Sigmoid colon (tissue), 7 donors: ENCODE data around the gene RCN1. TPM values are rescaled to one million over a fixed set of nuclear protein-coding genes. Genes with fewer than 3 reads are reported as not detected.

Experiments
- DNase-seq: peaks from one replicate; pipeline ENCODE4 v3.0.0-alpha.2; 2019
- H3K27ac ChIP-seq, 4 donors: fragments of 200-600 bp; sonication (generic); one replicate each; pipeline ENCODE4 v1.5.1; 2016 to 2019; ENCODE audit warnings: mild to moderate bottlenecking in 1 of 4
- H3K27me3 ChIP-seq, 3 donors: fragments of 200-600 bp; sonication (generic); one replicate each; pipeline ENCODE4 v1.5.1; 2019; ENCODE audit warnings: mild to moderate bottlenecking in 1 of 3
- H3K36me3 ChIP-seq, 4 donors: fragments of 200-600 bp; sonication (generic); one replicate each; pipeline ENCODE4 v1.5.1; 2016 to 2019
- H3K4me1 ChIP-seq, 4 donors: fragments of 200-600 bp; sonication (generic); one replicate each; pipeline ENCODE4 v1.5.1; 2017 to 2019
- H3K4me3 ChIP-seq, 4 donors: fragments of 200-600 bp; sonication (generic); one replicate each; pipeline ENCODE4 v1.5.1; 2017 to 2019; ENCODE audit warnings: mild to moderate bottlenecking in 2 of 4, moderate library complexity in 1 of 4
- H3K9me3 ChIP-seq, 4 donors: fragments of 200-600 bp in 3 of 4; sonication (generic) in 3 of 4; one replicate each; pipeline versions ENCODE4 v1.5.1 to v1.6.1; 2013 to 2019
- EP300 ChIP-seq, 4 donors: sonication (generic); formaldehyde crosslinking; IDR thresholded peaks; one replicate each; pipeline ENCODE4 v1.6.1; 2017; ENCODE audit warnings: antibody characterized with exemption in 4 of 4
- POLR2A ChIP-seq, 2 donors: fragments of 450-650 bp; IDR thresholded peaks; one replicate each; pipeline ENCODE4 v1.6.1; 2016; ENCODE audit warnings: antibody characterized with exemption in 2 of 2, mild to moderate bottlenecking in 2 of 2, moderate library complexity in 2 of 2
- POLR2AphosphoS5 ChIP-seq, 4 donors: sonication (generic); formaldehyde crosslinking; IDR thresholded peaks; one replicate each; pipeline ENCODE4 v1.6.1; 2017; ENCODE audit warnings: antibody characterized with exemption in 4 of 4
- WGBS, 2 donors: extraction: QIAGEN DNeasy Blood & Tissue Kit; methylation state at CpG; one replicate each; pipeline ENCODE4 v1.1.7; 2013; 5-methylcytosine and 5-hydroxymethylcytosine counted together
- intact Hi-C: fragments of 100-400 bp; cut with DNase I; formaldehyde crosslinking; loops from one replicate; pipeline ENCODE4 v1.15.1; 2023
- polyA plus RNA-seq, 3 donors: library from polyadenylated mRNA; stranded (reverse); fragments of 200-250 nt; gene quantifications; one replicate each; pipeline ENCODE4 v1.2.3, GENCODE V29; 2013
- total RNA-seq, 4 donors: library from RNA; depleted of rRNA; stranded (reverse); fragments of >200 nt; gene quantifications; one replicate each; pipeline ENCODE4 v1.1.0, GENCODE V29; 2016
- TF ChIP-seq, protein P1 (sequence below), 4 experiments: fragments of 450-650 bp in 3 of 4; fragments of 200-600 bp in 1 of 4; IDR thresholded peaks; one replicate each; pipeline ENCODE4 v1.5.1; 2016 to 2019; ENCODE audit warnings: antibody characterized with exemption in 4 of 4, mild to moderate bottlenecking in 3 of 4, moderate library complexity in 2 of 4
- donor health status: healthy with polysubstance abuse.
- donor health status: Bipolar disorder and iron deficiency.
- donor health status: healthy.

Gene RCN1
- total and polyA plus RNA-seq, 7 donors = 9.7 to 58.4 (median 34.1) TPM

DNA sequence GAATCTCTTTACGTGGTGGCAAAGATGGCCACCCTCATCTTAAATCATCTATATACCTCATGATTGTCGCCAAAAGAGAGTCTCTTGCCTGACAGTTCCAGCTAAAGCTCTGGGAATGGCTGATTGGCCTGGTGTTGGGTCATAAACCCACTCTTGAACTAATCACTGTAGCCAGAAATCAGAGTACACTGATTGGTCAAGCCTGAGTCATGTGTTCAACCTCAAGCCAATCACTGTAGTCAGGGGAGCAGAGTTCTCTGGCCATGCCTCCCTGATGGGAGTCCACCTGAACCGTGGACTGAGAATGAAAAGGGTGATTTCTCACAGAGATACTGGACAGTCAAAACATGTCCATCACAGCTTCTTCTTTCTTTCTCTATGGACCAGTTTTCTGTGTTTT is 45.8 kb downstream of the RCN1 start:
- WGBS, 2 donors = 88 to 89% methylated on average over 3 of the region's 3 CpGs
- no peak overlapping the region for H3K27ac ChIP-seq
- no peaks in the 10 kb centered on the region for H3K9me3 ChIP-seq
- H3K27me3 ChIP-seq = no peaks in the 10 kb centered on the region
- no peak overlapping the region for H3K4me3 ChIP-seq
- no peaks in the 10 kb centered on the region for H3K36me3 ChIP-seq
- TF ChIP-seq POLR2A (IDR thresholded peaks at IDR 0.05) = no peak
- no peak for TF ChIP-seq EP300 (IDR thresholded peaks at IDR 0.05)
- TF ChIP-seq, protein P1, sequence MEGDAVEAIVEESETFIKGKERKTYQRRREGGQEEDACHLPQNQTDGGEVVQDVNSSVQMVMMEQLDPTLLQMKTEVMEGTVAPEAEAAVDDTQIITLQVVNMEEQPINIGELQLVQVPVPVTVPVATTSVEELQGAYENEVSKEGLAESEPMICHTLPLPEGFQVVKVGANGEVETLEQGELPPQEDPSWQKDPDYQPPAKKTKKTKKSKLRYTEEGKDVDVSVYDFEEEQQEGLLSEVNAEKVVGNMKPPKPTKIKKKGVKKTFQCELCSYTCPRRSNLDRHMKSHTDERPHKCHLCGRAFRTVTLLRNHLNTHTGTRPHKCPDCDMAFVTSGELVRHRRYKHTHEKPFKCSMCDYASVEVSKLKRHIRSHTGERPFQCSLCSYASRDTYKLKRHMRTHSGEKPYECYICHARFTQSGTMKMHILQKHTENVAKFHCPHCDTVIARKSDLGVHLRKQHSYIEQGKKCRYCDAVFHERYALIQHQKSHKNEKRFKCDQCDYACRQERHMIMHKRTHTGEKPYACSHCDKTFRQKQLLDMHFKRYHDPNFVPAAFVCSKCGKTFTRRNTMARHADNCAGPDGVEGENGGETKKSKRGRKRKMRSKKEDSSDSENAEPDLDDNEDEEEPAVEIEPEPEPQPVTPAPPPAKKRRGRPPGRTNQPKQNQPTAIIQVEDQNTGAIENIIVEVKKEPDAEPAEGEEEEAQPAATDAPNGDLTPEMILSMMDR (IDR thresholded peaks at IDR 0.05) = no peak
- TF ChIP-seq POLR2AphosphoS5 (IDR thresholded peaks at IDR 0.05) = no peak
- DNase-seq = no peak
- H3K4me1 ChIP-seq = peaks cover 0 to 3% (median 0%) of the 10 kb centered on the region in 4 donors
- intact Hi-C loops = no loop called here

DNA sequence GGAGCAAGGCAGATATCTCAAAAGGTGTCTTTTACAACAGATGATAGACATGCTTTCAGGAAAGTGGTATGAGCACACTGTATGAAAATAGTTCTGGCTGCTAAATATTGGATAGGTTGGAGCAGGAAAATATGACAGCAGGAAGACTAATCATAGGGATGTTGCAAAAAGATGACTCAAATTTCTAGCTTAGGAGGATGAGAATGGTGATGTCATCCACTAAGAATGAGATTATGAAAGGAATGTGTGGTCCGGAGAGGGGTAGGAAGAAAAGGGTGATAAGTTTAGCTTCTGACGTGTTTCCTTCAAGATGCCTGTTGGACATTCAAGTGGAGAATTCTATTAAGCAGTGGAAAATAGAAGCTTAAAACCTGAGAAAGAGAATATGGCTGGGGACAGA is 46.4 kb downstream of the RCN1 start:
- Histone ChIP-seq H3K27me3 (no peaks in the 10 kb centered on the region), H3K27ac (no peak overlapping the region), H3K9me3 (no peaks in the 10 kb centered on the region), H3K36me3 (no peaks in the 10 kb centered on the region), H3K4me1 (peaks cover 0 to 3% (median 0%) of the 10 kb centered on the region in 4 donors), H3K4me3 (no peak overlapping the region)
- TF ChIP-seq POLR2A (IDR thresholded peaks at IDR 0.05) (no peak), POLR2AphosphoS5 (IDR thresholded peaks at IDR 0.05) (no peak), EP300 (IDR thresholded peaks at IDR 0.05) (no peak)
- TF ChIP-seq, protein P1 (IDR thresholded peaks at IDR 0.05) = no peak
- WGBS, 2 donors = 64 to 84% methylated on average over 2 of the region's 2 CpGs
- intact Hi-C loops = no loop called here
- no peak for DNase-seq

DNA sequence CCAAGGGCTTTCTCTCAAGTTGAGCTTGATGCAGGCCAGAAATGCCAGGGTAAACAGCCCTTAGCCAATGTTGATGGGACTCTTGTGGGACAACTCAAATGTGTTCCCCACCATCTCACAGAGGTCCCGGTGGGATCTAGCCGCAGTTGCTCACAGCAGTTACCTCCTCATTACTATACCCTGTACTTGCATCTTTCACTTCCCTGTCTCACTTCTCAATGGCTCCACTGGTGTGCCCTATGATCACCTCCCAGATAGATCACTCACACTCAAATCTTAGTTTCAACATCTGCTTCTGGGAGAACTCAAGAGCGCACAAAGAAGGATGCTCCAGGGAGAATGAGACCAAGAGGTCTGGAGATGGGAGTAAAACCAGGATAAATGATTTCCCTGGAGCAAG is 47.0 kb downstream of the RCN1 start:
- TF ChIP-seq, protein P1 (IDR thresholded peaks at IDR 0.05) = no peak
- TF ChIP-seq EP300 (IDR thresholded peaks at IDR 0.05) (no peak), POLR2AphosphoS5 (IDR thresholded peaks at IDR 0.05) (no peak), POLR2A (IDR thresholded peaks at IDR 0.05) (no peak)
- 91 to 97% methylated on average over 3 of the region's 3 CpGs for WGBS, 2 donors
- no peak overlapping the region for H3K27ac ChIP-seq
- DNase-seq = no peak
- H3K36me3 ChIP-seq = no peaks in the 10 kb centered on the region
- intact Hi-C loops = no loop called here
- no peaks in the 10 kb centered on the region for H3K27me3 ChIP-seq
- H3K9me3 ChIP-seq = no peaks in the 10 kb centered on the region
- H3K4me3 ChIP-seq = no peak overlapping the region
- H3K4me1 ChIP-seq = peaks cover 0 to 3% (median 0%) of the 10 kb centered on the region in 4 donors

DNA sequence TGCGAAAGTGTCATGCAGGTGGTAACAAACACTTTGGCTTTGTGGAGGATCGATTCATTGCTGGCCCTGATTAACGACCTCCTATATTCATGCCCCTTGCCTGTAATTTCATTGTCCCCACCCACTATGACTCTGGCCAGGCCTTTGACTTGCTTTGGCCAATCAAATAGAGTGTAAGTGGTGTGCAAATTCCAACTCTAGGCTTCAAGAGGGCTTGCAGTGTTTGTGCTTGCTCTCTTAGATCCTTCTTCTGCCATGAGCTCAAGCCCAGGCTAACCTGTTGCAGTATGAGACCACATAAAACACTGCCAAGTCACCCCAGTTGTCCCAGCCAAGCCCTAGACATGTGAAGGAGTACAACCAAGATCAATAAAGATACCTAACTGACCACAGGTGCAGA is 48.0 kb downstream of the RCN1 start:
- Histone ChIP-seq H3K4me3 (no peak overlapping the region), H3K9me3 (no peaks in the 10 kb centered on the region), H3K27me3 (no peaks in the 10 kb centered on the region), H3K4me1 (peaks cover 0 to 3% (median 0%) of the 10 kb centered on the region in 4 donors), H3K27ac (no peak overlapping the region), H3K36me3 (no peaks in the 10 kb centered on the region)
- intact Hi-C loops = no loop called here
- 88 to 89% methylated on average over 3 of the region's 3 CpGs for WGBS, 2 donors
- TF ChIP-seq POLR2AphosphoS5 (IDR thresholded peaks at IDR 0.05) (no peak), POLR2A (IDR thresholded peaks at IDR 0.05) (no peak), EP300 (IDR thresholded peaks at IDR 0.05) (no peak)
- TF ChIP-seq, protein P1 (IDR thresholded peaks at IDR 0.05) = no peak
- no peak for DNase-seq

DNA sequence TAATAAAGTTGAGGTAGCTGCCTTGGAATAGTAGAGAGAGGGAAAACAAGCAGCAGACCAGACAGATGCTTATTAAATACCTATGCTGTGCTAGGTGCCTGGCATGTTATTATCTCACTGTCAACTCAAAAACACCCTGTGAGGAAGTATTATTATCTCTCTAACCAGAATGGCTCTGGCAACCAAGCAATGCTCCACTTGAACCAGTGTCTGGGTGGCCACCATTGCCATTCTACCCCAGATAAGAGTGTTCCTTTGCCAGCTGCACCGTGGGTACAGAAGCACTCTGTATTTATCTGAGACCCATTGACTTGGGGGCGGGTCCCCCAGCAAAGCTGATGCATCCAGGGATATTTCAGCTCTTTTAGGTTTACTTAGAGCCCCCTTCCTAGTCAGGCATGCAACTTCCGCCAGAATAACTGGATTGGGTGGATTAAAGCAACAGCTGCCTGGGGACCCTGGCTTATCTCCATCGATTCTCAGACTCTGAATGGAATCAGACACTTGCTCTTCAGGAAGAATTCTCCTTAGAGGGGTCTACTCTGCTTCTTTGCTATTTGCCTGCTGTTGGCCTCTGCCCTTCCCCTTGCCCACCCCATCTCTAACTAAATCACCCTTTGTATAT is 49.1 kb downstream of the RCN1 start:
- no peak for DNase-seq
- H3K27me3 ChIP-seq = no peaks in the 10 kb centered on the region
- H3K4me3 ChIP-seq = no peak overlapping the region
- intact Hi-C loops = no loop called here
- TF ChIP-seq EP300 (IDR thresholded peaks at IDR 0.05) = no peak
- TF ChIP-seq, protein P1 (IDR thresholded peaks at IDR 0.05) = no peak
- no peak for TF ChIP-seq POLR2A (IDR thresholded peaks at IDR 0.05)
- TF ChIP-seq POLR2AphosphoS5 (IDR thresholded peaks at IDR 0.05) = no peak
- no peaks in the 10 kb centered on the region for H3K36me3 ChIP-seq
- WGBS, 2 donors = 73 to 85% methylated on average over 4 of the region's 4 CpGs
- no peaks in the 10 kb centered on the region for H3K9me3 ChIP-seq
- H3K4me1 ChIP-seq = peaks cover 0 to 3% (median 0%) of the 10 kb centered on the region in 4 donors
- no peak overlapping the region for H3K27ac ChIP-seq
